GM15510 (cell line): ENCODE measurements around the gene UNK.

ENCODE experiments used
- POLR2A ChIP-seq: IDR thresholded peaks from 3 replicates; pipeline ENCODE4 v1.6.1; 2011; ENCODE audit warnings: borderline replicate concordance; ENCODE audit not compliant: insufficient read length; ENCODE audit errors: extremely low read depth

UNK gene

DNA sequence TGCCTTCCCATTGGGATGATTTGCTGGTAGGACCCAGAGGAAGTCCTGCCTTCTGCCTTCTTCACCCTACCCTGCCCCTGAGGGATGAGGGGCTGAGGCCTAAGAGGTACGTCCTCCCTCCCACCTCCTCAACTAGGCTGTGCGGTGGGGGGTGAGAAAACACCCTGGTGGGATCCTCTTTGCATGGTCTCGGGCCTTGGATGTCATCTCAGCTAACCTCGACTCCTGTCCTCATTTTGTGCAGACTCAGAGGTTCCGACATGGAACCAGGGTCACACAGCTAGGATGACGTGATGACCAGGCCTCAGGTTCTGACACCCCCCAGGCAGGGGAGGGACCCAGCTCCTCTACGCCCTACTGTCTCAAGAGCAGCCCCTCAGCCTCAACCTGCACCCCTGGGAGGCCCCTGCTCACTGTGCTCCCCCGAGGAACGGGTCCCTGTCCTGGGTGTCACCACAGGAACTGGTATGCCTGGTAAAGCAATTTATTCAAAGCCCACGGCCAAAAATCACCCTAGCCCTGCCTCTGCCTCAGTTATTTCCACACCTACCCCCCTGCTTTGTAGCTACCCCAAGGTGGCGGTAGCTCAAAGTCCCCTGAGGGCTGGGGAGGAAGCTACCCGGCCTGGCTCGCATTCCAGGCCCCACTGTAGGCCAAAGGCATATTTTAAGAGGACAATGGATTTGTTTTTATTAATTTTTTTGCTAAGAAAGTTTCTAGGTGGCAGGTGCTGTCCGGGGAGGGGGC lies 42.1 kb downstream of the UNK start:
- no peak for TF ChIP-seq POLR2A

DNA sequence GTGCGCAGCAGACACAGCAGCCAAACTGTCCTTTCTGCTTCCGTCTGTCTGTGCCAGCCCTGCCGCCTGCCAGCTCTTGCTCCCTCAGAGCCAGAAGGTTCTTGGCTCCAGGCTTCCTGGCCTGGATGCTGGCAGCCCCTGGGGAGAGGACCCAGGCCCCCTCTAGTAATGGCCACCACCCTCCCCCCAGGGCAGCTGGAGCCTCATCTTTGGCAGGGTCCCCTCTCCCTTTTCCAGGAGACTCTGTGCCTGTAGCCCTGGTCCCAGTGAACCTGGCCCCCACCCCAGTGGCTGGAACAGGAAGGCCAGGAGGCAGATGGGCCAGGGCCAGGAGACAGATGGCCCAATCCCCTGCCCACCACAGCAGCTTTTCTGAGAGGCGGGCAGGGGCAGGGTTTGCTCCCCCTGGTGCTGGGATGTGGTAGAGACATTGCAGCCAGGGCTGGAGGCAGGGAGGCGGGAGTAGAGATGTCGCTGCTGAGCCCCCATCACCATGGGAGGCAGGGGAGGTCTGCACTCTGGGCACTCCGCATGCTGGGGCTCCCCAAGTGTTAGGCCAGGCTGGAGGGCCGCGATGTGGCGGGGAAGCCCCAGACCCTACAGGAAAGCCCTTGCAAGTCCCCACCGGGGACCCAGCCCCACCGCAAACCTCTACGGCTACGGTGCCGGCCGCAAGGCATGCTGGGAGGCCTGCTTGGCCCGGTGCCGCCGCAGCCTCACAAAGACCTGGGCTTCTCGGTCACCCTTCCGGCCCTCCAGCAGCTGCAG lies 42.9 kb downstream of the UNK start:
- TF ChIP-seq POLR2A, result no peak

DNA sequence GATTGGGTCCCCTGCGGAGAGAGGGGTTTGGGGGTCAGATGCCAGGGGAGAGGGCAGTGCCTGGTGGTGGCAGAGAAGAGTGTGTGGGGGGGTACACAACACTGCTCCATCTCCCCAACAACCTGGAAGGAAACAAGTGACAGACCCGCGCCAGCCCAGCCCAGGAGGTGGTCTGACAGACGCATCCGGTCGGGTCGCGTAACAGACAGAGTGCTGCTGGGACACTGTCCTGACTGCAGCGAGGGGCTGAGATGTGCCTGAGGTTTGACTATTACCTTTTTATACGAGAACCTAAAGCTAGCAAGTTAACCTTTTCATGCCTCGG lies 43.4 kb downstream of the UNK start:
- no peak for TF ChIP-seq POLR2A

DNA sequence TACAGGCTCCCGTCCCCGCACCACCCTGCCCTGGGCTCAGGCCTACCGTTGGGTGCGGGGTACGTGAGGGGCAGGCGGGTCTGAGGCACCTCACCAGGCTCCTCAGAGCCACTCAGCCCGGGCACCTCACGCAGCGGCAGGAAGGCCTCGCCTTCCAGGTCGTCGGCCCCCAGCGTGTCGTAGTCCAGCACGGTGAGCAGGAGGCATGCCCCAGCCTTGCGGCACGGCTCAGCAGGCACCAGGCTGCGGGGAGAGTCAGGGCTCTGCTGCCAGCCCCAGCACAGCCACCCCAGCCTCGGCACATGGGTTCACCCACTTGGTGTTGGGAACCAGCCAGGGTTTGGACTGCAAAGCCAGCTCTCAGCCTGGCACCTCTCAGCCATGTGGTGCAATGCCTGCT lies 44.1 kb downstream of the UNK start:
- TF ChIP-seq POLR2A, result no peak

DNA sequence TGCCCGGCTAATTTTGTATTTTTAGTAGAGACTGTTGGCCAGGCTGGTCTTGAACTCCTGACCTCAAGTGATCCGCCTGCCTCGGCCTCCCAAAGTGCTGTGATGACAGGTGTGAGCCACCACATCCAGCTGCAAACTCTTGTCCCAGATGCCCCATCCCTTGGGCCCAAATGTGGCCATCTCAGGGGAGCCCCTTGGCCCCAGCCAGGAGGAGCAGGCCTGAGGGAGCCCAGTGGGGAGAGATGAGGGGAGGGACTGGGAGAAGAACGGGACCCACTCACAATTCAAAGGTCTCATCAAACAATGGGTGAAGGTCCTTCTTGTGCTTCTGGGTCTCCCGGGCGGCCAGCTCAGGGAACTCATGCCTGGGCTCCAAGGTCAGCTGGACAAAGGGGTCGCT lies 45.1 kb downstream of the UNK start:
- no peak for TF ChIP-seq POLR2A

DNA sequence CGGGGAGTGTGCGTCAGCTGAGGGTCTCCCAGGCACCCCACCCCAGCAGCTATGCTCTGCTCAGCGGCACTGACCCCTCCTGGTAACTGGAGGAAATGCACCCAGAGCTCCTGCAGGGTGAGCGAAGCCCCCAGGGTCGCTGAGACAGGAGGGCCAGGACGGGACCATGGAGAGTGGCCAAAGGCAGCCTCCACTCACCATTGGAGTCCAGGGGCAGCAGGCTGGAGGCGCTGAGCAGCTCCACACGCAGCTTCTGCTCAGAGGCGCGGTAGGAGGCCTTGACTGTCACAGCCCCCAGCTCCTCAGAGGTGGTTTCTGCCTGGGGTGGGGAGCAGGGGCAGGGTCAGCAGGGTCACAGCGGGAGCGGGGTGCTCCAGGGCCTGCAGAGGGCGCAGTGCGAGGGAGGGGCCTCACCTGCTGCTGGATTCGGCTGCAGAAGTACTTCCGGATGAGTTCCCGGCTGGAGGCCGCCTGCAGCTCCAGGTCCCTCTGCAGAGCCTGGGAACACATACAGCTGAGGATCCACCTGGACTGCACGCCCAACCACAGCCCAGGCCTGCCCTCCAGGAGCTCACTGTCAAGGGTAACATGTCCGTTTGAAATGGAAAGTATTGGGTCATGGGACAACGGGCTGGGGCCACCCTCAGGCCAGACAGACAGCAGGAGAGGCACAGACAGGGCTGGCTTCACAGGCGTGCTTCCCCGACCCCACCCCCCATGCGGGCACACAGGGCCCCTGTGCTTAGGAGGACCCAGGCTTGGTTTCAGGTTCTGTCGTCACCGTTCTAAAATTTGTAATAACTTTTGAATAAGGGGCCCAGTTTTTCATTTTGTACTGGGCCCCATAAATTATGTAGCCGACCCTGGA lies 45.8 kb downstream of the UNK start:
- TF ChIP-seq POLR2A, result no peak

DNA sequence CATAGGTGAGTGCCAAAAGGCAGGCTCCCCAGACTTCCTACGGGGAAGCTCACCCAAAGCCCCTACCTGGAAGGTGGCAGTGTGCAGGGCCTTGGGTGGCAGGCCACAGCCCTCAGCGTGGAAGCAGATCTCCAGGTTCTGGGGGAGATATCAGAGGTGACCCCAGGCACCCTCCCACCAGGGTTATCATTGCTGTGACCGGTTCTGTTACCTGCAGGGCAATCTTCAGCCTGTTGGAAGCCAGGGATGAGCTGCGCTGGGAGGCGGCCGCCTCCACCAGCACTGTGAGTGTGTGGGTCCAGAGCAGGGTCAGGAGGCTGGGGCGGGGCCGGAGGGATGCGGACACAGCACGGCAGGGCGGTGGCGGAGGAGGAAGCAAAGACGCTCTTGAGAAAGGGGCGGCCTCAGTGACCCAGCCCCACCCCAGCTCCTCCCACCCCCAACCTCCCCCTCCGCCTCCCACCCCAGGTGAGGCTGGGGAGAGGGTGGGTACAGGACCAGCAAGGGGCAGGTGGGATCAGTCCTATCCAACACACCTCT lies 46.5 kb downstream of the UNK start:
- TF ChIP-seq POLR2A, result no peak

DNA sequence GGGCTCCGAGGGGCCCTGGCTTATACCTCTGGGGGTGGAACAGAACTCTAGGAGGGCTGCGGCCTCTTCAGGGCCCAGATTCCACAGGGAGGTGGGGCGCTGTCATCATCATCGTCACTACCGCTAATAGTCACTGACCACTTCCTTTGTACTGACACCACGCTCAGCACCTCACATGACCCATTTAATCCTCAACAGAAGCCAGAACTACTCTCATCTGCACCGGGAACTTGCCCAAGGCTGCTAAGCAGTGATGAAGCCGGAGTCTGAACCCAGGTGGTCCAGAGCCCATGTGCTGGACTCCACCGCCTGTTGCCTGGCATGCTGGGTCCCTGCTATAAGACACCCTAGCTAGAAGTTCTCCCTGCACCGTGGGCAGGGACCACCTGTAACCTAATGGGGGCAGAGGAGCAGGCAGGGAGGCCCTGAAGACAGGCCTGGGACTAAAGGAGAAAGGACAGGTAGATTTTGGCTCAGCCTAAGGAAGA lies 47.6 kb downstream of the UNK start:
- TF ChIP-seq POLR2A, result no peak

DNA sequence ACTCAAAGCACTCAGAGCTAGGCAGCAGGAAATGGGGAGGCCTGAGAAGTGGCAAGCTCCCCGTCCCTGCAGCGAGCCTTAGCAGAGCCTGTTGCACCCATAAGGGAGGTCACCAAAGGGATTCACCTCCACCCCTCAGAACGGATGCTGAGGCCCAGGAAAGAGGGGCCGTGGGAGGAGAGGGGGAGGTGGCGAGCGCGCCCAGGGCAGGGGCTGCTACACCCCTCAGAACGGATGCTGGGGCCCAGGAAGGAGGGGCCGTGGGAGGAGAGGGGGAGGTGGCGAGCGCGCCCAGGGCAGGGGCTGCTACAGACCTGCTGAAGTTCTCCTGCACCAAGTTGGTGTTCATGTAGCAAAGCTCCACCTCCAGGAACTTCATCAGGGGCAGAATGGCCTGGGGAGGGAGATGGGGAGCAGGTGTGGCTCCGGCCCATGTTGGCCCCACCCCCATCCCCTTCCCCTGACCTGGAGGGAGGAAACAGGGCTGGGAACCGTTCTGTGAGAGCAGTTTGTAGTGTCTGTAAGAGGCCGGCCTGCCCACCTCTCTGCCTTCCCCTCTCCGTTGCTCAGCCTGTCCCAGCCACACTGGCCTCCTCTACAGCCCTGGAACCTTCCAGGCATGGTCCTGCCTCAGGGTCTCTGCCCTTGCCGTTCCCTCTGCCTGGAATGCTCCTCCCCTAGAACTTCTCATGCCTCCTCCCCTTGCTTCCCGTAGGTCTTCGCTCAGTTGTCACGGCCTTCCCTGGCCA lies 48.2 kb downstream of the UNK start:
- TF ChIP-seq POLR2A, result no peak

DNA sequence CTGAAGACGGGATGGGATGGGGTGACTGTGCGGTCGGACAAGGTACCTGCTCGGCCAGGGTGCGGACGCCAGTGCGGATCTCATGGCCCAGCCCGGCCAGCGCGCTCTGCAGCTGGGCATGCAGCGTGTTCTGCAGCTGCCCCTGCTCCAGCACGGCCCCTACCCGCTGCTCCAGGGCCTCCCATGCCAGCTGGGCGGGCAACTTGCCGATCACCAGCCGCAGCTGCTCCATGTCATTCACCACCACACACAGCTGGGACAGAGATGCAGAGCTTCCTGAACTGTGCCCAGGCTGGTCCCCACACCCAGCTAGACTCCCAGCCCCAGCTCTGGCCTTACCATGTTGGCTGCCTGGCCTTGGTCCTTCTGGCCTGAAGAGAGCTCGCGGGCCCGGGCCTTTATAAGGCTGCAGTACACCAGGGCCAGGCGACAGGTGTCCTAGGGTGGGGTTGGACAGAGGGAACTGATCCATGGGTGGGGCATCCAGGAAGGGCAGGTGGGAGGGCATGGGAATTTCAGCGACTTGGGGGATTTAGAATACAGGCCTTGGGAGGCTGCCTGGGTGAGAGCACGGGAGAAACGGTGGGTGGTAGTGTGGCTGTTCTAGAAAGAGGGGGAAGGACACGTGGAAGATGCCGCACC lies 49.8 kb downstream of the UNK start:
- no peak for TF ChIP-seq POLR2A

DNA sequence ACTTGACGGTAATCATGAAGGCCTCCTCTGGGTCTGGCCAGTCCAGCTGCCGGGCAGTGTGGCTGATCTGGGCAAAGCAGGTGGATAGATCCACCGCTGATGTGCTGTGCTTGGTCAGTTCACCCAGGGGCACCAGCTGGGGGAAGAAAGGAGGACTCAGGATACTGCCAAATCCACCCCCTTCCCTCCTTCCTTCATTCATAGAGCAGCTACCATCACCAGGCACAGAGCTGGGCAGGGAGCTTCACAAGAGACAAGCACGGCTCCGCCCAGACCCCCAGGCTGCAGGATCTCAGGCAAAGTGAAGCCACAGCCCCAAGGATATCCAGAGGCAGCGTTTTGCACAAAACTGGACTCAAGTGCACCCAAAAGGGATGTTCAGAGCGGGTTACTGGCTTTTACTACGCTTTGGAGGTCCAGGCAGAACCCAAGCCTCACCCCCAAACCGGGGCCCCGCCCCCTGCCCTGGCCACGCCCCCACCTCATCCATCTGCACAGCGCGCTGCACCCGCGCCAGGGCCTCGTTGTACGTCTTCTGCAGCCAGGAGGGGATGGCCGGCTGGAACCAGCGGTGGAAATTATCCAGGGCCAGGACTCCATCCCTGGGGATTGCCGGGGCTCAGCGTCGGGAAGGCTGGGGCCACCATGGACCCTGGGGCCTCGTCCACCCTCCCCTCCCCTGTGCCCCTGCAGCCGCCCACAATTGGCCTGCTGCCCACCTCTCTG lies 50.5 kb downstream of the UNK start:
- no peak for TF ChIP-seq POLR2A

DNA sequence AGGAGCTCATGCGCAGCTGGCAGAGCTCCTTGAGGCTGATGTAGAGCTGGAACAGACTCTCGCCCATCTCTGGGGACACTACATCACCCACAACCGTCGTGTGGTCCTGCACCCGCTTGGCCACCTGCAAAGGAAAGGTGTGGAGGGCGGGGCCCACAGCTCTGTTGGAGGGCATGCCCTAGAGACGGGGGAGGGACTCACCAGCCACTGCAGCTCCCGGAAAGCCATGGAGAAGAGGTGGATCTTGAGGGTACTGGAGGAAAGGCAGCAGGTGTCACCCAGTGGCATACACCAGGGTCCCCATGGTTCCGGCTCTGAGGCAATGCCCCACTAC lies 51.0 kb downstream of the UNK start:
- no peak for TF ChIP-seq POLR2A

DNA sequence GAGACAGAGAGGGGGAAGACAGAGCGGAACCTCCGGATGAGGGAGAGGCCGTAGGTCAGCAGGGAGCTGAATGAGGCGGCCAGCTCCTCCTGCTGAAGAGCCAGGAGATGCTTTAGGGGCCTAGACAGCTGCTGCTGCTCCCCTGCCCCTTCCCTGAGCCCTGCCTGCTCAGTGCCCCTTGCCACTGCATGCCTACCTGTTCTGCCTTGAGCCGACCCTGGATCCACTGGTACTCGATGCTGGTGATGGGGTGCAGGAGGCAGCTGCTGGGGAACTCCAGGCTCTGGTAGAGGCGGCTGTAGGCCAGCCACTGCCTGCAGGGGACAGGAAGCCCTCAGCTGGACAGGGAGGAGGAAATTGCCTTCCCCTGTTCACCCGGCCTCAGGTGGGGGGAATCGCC lies 52.0 kb downstream of the UNK start:
- TF ChIP-seq POLR2A, result no peak
